ENCODE data around the gene ALG5.

The ALG5 gene

GRCh38 chr13:36999054-36999714, at the start of gene ALG5:
ALG5 (minus strand) TSS chr13:36999340; CDS start chr13:36999300, 40 bp downstream.
- DNase-seq (ENCODE audit: low read depth) = no peak

- no peak for DNase-seq (ENCODE audit: low read depth)
Observed at GRCh38 chr13:37047846-37048245, 48.7 kb upstream of the ALG5 start.

GRCh38 chr13:37047032-37047431, 47.9 kb upstream of the ALG5 start:
- DNase-seq (ENCODE audit: low read depth) = no peak

- no peak for DNase-seq (ENCODE audit: low read depth)
Observed at GRCh38 chr13:37046062-37046461, 46.9 kb upstream of the ALG5 start.

GRCh38 chr13:37040789-37041188, 41.6 kb upstream of the ALG5 start:
- DNase-seq (ENCODE audit: low read depth) = no peak

GRCh38 chr13:37039896-37040295, 40.8 kb upstream of the ALG5 start:
- no peak for DNase-seq (ENCODE audit: low read depth)

GRCh38 chr13:37037241-37037640, 38.1 kb upstream of the ALG5 start:
- DNase-seq (ENCODE audit: low read depth) = no peak

- no peak for DNase-seq (ENCODE audit: low read depth)
Observed at GRCh38 chr13:37029617-37030016, 30.5 kb upstream of the ALG5 start.

- no peak for DNase-seq (ENCODE audit: low read depth)
Observed at GRCh38 chr13:37027639-37028038, 28.5 kb upstream of the ALG5 start.

GRCh38 chr13:37026771-37027170, 27.6 kb upstream of the ALG5 start:
- DNase-seq (ENCODE audit: low read depth) = no peak

- DNase-seq (ENCODE audit: low read depth) = no peak
Observed at GRCh38 chr13:37023871-37024270, 24.7 kb upstream of the ALG5 start.

- DNase-seq (ENCODE audit: low read depth) = no peak
Observed at GRCh38 chr13:37014609-37015008, 15.5 kb upstream of the ALG5 start.

GRCh38 chr13:37011788-37012187, 12.6 kb upstream of the ALG5 start:
- DNase-seq (ENCODE audit: low read depth) = no peak

GRCh38 chr13:37011002-37011401, 11.9 kb upstream of the ALG5 start:
- no peak for DNase-seq (ENCODE audit: low read depth)

GRCh38 chr13:37010424-37010823, 11.3 kb upstream of the ALG5 start:
- DNase-seq (ENCODE audit: low read depth) = no peak

- no peak for DNase-seq (ENCODE audit: low read depth)
Observed at GRCh38 chr13:37009692-37010091, 10.6 kb upstream of the ALG5 start.

GRCh38 chr13:37001921-37002250, 2.7 kb upstream of the ALG5 start:
- no peak for DNase-seq (ENCODE audit: low read depth)

- no peak for DNase-seq (ENCODE audit: low read depth)
Observed at GRCh38 chr13:36998624-36999041, 507 bp downstream of the ALG5 start.

GRCh38 chr13:36997716-36998427, 1.3 kb downstream of the ALG5 start:
- DNase-seq (ENCODE audit: low read depth) = no peak

GRCh38 chr13:36992362-36992761, 6.8 kb downstream of the ALG5 start:
- DNase-seq (ENCODE audit: low read depth) = no peak

GRCh38 chr13:36986462-36987240, 12.5 kb downstream of the ALG5 start:
- DNase-seq (ENCODE audit: low read depth) = no peak

GRCh38 chr13:36981156-36981743, 17.9 kb downstream of the ALG5 start:
- no peak for DNase-seq (ENCODE audit: low read depth)

All from HS-5 (cell line).